Lung (tissue), 12 donors: ENCODE data around the gene BCAN. TPM values are rescaled to one million over a fixed set of nuclear protein-coding genes. Genes with fewer than 3 reads are reported as not detected.
A peak's percentile ranks its signal among the peaks of the same experiment; 100 is the strongest.

ENCODE experiments used
- ATAC-seq: fragments of 200-7000 bp; cut with Tn5 transposase; one replicate; pipeline ENCODE4 v1.9.1; 2020; ENCODE audit warnings: moderate number of reproducible peaks; ENCODE audit not compliant: insufficient read depth, low FRiP score
- DNase-seq, 3 donors: peaks; one replicate each; pipeline ENCODE4 v3.0.0-alpha.2; 2013 to 2017
- H3K27ac ChIP-seq, 2 donors: one replicate each; pipeline ENCODE4 v1.5.1; 2013; ENCODE audit warnings: mild to moderate bottlenecking in 2 of 2, moderate library complexity in 2 of 2, control low read depth in 1 of 2, inconsistent platforms in 1 of 2, low read depth in 1 of 2, low read length in 1 of 2
- H3K27me3 ChIP-seq, 3 donors: one replicate each; pipeline ENCODE4 v1.5.1; 2013; ENCODE audit warnings: low read length in 2 of 3; ENCODE audit not compliant: control insufficient read depth in 3 of 3, insufficient read depth in 3 of 3
- H3K36me3 ChIP-seq, 4 donors: one replicate each; pipeline ENCODE4 v1.5.1; 2013; ENCODE audit warnings: low read length in 4 of 4, mild to moderate bottlenecking in 1 of 4, moderate library complexity in 1 of 4; ENCODE audit not compliant: control insufficient read depth in 4 of 4, insufficient read depth in 4 of 4
- H3K4me1 ChIP-seq, 5 donors: one replicate each; pipeline ENCODE4 v1.5.1; 2013; ENCODE audit warnings: low read length in 5 of 5, mild to moderate bottlenecking in 2 of 5, moderate library complexity in 1 of 5; ENCODE audit not compliant: control insufficient read depth in 5 of 5, insufficient read depth in 5 of 5
- H3K4me3 ChIP-seq: one replicate; pipeline ENCODE4 v1.5.1; 2013; ENCODE audit warnings: mild to moderate bottlenecking, control low read depth, moderate library complexity
- H3K9ac ChIP-seq, 2 donors: one replicate each; pipeline ENCODE4 v1.5.1; 2013; ENCODE audit warnings: low read length in 2 of 2, control low read depth in 1 of 2; ENCODE audit not compliant: insufficient read depth in 1 of 2
- H3K9me3 ChIP-seq, 4 donors: one replicate each; pipeline ENCODE4 v1.5.1; 2013; ENCODE audit warnings: low read length in 3 of 4, mild to moderate bottlenecking in 1 of 4, moderate library complexity in 1 of 4; ENCODE audit not compliant: control insufficient read depth in 4 of 4, insufficient read depth in 3 of 4
- CTCF ChIP-seq: IDR thresholded peaks from 2 replicates; pipeline ENCODE4 v1.5.1; 2012; ENCODE audit warnings: mild to moderate bottlenecking; ENCODE audit errors: control extremely low read depth, extremely low read depth
- WGBS, 2 donors: extraction: QIAGEN DNeasy Blood & Tissue Kit; methylation state at CpG; one replicate each; pipeline ENCODE4 v1.1.7; 2013; 5-methylcytosine and 5-hydroxymethylcytosine counted together
- polyA plus RNA-seq, 2 donors: library from polyadenylated mRNA; stranded (reverse); fragments of 200-250 nt; gene quantifications; one replicate each; pipeline ENCODE4 v1.2.1, GENCODE V29; 2013
- total RNA-seq, 2 donors: library from RNA; depleted of rRNA in 1 of 2; stranded (reverse); fragments of >200 nt in 1 of 2; gene quantifications; one replicate each; pipeline ENCODE4 v1.2.1, GENCODE V29; 2014 to 2021
- donor health status: control.
- donor health status: control.
- donor health status: Bipolar disorder and iron deficiency.
- donor health status: healthy.
- donor health status: DM: yes; HTN: yes; CAD: no.

Gene BCAN
- total and polyA plus RNA-seq, 4 donors, result 0.05 to 1.1 (median 0.12) TPM

- H3K4me1 ChIP-seq, result peaks cover 0 to 6% (median 2%) of the 10 kb centered on the region in 5 donors
- ATAC-seq, result no peak
- DNase-seq, result no peak
Observed at GRCh38 chr1:156682166-156682890, 40.4 kb downstream of the BCAN start.

GRCh38 chr1:156684227-156684782, 42.4 kb downstream of the BCAN start:
- ATAC-seq (peak; percentile 17), DNase-seq (no peak)
- Histone ChIP-seq H3K4me3 (no peak overlapping the region), H3K9me3 (no peaks in the 10 kb centered on the region), H3K27ac (no peak overlapping the region), H3K4me1 (peaks cover 0 to 3% (median 0%) of the 10 kb centered on the region in 5 donors), H3K9ac (no peak overlapping the region), H3K27me3 (peaks cover 0 to 5% (median 4%) of the 10 kb centered on the region in 3 donors), H3K36me3 (no peaks in the 10 kb centered on the region)
- TF ChIP-seq CTCF, result no peak
- WGBS, 2 donors, result 71 to 76% methylated on average over 5 of the region's 5 CpGs

More at GRCh38 chr1:156682166-156682890, 40.4 kb downstream of the BCAN start:
- Histone ChIP-seq H3K4me3 (no peak overlapping the region), H3K27ac (no peak overlapping the region), H3K9me3 (no peaks in the 10 kb centered on the region), H3K36me3 (no peaks in the 10 kb centered on the region), H3K27me3 (peaks cover 0 to 7% (median 6%) of the 10 kb centered on the region in 3 donors), H3K9ac (no peak overlapping the region)
- no peak for TF ChIP-seq CTCF
- WGBS, 2 donors, result 68 to 82% methylated on average over 5 of the region's 5 CpGs

- TF ChIP-seq CTCF, result peak; percentile 87
- Histone ChIP-seq H3K36me3 (no peaks in the 10 kb centered on the region), H3K9me3 (no peaks in the 10 kb centered on the region), H3K9ac (peak overlapping the region in 1 of 2 donors; percentile 82), H3K27ac (no peak overlapping the region), H3K4me3 (no peak overlapping the region), H3K4me1 (peaks cover 0 to 50% (median 7%) of the 10 kb centered on the region in 5 donors), H3K27me3 (no peaks in the 10 kb centered on the region)
- peak; percentile 92 to 95 (median 94) for DNase-seq
- peak; percentile 79 for ATAC-seq
- 2% methylated on average over 23 of the region's 23 CpGs for WGBS, 2 donors
Observed at GRCh38 chr1:156689035-156689952, 47.4 kb downstream of the BCAN start.
